ENCODE measurements around the gene HOXA1.

Gene HOXA1

GRCh38 chr7:27118580-27118979 is 22.8 kb upstream of the HOXA1 start:
- Histone ChIP-seq H4K20me1 (ENCODE audit: insufficient read depth, low read length) (no peaks in the 10 kb centered on the region), H3K4me3 (ENCODE audit: low read length) (no peak overlapping the region), H3K36me3 (replicated peaks; ENCODE audit: insufficient read depth, low read length) (no peaks in the 10 kb centered on the region), H3K79me2 (ENCODE audit: low read length) (no peaks in the 10 kb centered on the region), H3K9me3 (replicated peaks; ENCODE audit: insufficient read depth, low read length) (no peaks in the 10 kb centered on the region), H2AFZ (ENCODE audit: low read length) (no peak overlapping the region), H3K4me1 (ENCODE audit: low read length) (no peaks in the 10 kb centered on the region), H3K27me3 (replicated peaks; ENCODE audit: insufficient read depth, low read length) (peaks cover 20% of the 10 kb centered on the region; the same call in 1 of the 2 replicates), H3K27ac (ENCODE audit: low read length) (no peak overlapping the region), H3F3A (ENCODE audit: insufficient read depth, low read length) (no peaks in the 10 kb centered on the region), H3K9me2 (replicated peaks; ENCODE audit: insufficient read depth, low read length) (no peaks in the 10 kb centered on the region), H3K4me2 (ENCODE audit: low read depth, low read length) (no peak overlapping the region), H3K9ac (ENCODE audit: low read length) (no peak overlapping the region)
- no peak for TF ChIP-seq EZH2 (optimal IDR thresholded peaks at IDR 0.05; ENCODE audit: low read depth, low read length)
- TF ChIP-seq EZH2phosphoT487 (IDR thresholded peaks at IDR 0.05; ENCODE audit: low read length): no peak
- TF ChIP-seq, protein P1, sequence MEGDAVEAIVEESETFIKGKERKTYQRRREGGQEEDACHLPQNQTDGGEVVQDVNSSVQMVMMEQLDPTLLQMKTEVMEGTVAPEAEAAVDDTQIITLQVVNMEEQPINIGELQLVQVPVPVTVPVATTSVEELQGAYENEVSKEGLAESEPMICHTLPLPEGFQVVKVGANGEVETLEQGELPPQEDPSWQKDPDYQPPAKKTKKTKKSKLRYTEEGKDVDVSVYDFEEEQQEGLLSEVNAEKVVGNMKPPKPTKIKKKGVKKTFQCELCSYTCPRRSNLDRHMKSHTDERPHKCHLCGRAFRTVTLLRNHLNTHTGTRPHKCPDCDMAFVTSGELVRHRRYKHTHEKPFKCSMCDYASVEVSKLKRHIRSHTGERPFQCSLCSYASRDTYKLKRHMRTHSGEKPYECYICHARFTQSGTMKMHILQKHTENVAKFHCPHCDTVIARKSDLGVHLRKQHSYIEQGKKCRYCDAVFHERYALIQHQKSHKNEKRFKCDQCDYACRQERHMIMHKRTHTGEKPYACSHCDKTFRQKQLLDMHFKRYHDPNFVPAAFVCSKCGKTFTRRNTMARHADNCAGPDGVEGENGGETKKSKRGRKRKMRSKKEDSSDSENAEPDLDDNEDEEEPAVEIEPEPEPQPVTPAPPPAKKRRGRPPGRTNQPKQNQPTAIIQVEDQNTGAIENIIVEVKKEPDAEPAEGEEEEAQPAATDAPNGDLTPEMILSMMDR (IDR thresholded peaks at IDR 0.05; ENCODE audit: low read length): no peak
- DNase-seq: no peak

- Histone ChIP-seq H3K27ac (ENCODE audit: low read length) (no peak overlapping the region), H3K9ac (ENCODE audit: low read length) (no peak overlapping the region), H3K79me2 (ENCODE audit: low read length) (no peaks in the 10 kb centered on the region), H3F3A (ENCODE audit: insufficient read depth, low read length) (no peaks in the 10 kb centered on the region), H2AFZ (ENCODE audit: low read length) (no peak overlapping the region), H4K20me1 (ENCODE audit: insufficient read depth, low read length) (no peaks in the 10 kb centered on the region), H3K9me2 (replicated peaks; ENCODE audit: insufficient read depth, low read length) (no peaks in the 10 kb centered on the region), H3K9me3 (replicated peaks; ENCODE audit: insufficient read depth, low read length) (no peaks in the 10 kb centered on the region), H3K36me3 (replicated peaks; ENCODE audit: insufficient read depth, low read length) (no peaks in the 10 kb centered on the region), H3K4me1 (ENCODE audit: low read length) (no peaks in the 10 kb centered on the region), H3K4me2 (ENCODE audit: low read depth, low read length) (no peak overlapping the region), H3K27me3 (replicated peaks; ENCODE audit: insufficient read depth, low read length) (peaks cover 20% of the 10 kb centered on the region; the same call in 1 of the 2 replicates), H3K4me3 (ENCODE audit: low read length) (no peak overlapping the region)
- TF ChIP-seq EZH2 (optimal IDR thresholded peaks at IDR 0.05; ENCODE audit: low read depth, low read length) (no peak), EZH2phosphoT487 (IDR thresholded peaks at IDR 0.05; ENCODE audit: low read length) (no peak)
- TF ChIP-seq, protein P1 (IDR thresholded peaks at IDR 0.05; ENCODE audit: low read length): no peak
- no peak for DNase-seq
Measured at GRCh38 chr7:27117887-27118491, 22.2 kb upstream of the HOXA1 start.

DNA sequence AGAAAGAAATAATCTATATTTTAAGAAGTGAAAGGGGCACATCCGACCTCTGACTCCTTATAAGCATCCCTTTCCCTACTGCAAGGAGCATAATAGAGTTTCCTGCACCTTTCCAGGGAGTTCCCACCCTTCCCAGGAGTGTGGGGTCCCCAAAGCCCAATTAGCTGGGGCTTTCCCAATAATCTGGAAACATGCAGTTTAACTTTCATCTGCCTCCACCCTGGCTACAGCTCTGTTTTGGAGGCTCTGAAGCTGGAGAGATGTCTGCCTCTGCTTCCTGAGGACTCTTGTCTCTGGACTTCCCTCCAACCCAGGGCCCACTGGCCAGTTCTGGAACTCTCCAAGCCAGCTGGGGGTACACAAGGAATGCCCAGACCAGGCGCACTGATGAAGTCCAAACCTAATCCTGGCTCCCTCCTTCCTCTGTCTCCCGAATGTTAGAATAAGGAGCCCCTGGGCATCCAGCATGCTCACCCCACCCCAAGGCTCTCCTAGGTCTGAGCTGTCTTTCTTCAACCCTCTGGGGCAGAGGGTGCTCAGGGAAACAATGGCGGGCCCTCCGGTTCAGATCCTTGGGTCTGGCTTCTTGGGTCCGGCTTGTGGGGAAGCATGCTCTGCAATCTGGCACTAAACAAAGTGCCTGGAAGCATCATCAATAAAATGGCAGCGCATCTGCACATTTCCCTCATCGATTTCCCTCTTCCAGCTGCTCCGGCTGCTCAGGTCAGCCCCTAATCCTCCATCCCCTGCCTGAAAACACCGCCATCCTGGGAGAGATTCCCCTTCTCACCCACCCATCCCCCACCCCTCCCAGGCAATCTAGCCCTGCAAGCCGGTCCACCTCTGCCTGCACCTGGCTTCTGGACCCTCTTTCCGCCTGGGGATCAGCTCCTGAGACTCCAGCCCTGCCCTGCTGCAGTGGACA is 21.4 kb upstream of the HOXA1 start:
- no peak for DNase-seq
- Histone ChIP-seq H3K79me2 (ENCODE audit: low read length) (no peaks in the 10 kb centered on the region), H3K36me3 (replicated peaks; ENCODE audit: insufficient read depth, low read length) (no peaks in the 10 kb centered on the region), H3K4me1 (ENCODE audit: low read length) (no peaks in the 10 kb centered on the region), H2AFZ (ENCODE audit: low read length) (no peak overlapping the region), H3K9me3 (replicated peaks; ENCODE audit: insufficient read depth, low read length) (no peaks in the 10 kb centered on the region), H3K4me2 (ENCODE audit: low read depth, low read length) (no peak overlapping the region), H3K27ac (ENCODE audit: low read length) (no peak overlapping the region), H3K9ac (ENCODE audit: low read length) (no peak overlapping the region), H3K9me2 (replicated peaks; ENCODE audit: insufficient read depth, low read length) (no peaks in the 10 kb centered on the region), H3K4me3 (ENCODE audit: low read length) (no peak overlapping the region), H3K27me3 (replicated peaks; ENCODE audit: insufficient read depth, low read length) (peaks cover 22% of the 10 kb centered on the region; the same call in 1 of the 2 replicates), H3F3A (ENCODE audit: insufficient read depth, low read length) (no peaks in the 10 kb centered on the region), H4K20me1 (ENCODE audit: insufficient read depth, low read length) (no peaks in the 10 kb centered on the region)
- TF ChIP-seq, protein P1 (IDR thresholded peaks at IDR 0.05; ENCODE audit: low read length): no peak
- TF ChIP-seq EZH2 (optimal IDR thresholded peaks at IDR 0.05; ENCODE audit: low read depth, low read length) (no peak), EZH2phosphoT487 (IDR thresholded peaks at IDR 0.05; ENCODE audit: low read length) (no peak)
